Endothelial cell of umbilical vein (primary cell): ENCODE results near the gene ACVRL1. TPM values are rescaled to one million over a fixed set of nuclear protein-coding genes. Genes with fewer than 3 reads are reported as not detected.

Experiments
- BruUV-seq: library from RNA; stranded (reverse); fragments of 400-500 nt; replicated peaks from 2 replicates; lab custom pipeline; 2021; lab: Mats Ljungman, UMichigan
- CTCF ChIA-PET: fragments of 300-600, 350-600 bp; sonication (Branson Sonifier 250); formaldehyde crosslinking; loops from one replicate; lab custom pipeline; 2021; ENCODE audit warnings: antibody characterized with exemption, inconsistent platforms; lab: Charles Lee
- POLR2A ChIA-PET: fragments of 300-600, 350-600 bp; sonication (Branson Sonifier 250); formaldehyde crosslinking; loops from one replicate; lab custom pipeline; 2021; ENCODE audit warnings: antibody characterized with exemption, inconsistent platforms; lab: Charles Lee
- DNase-seq: peaks from one replicate; pipeline ENCODE4 v3.0.0-alpha.2; 2011; ENCODE audit warnings: low read depth, low spot score
- FAIRE-seq: peaks from 2 replicates; lab custom pipeline; 2011; peaks lifted over from hg19 to GRCh38; lab: Jason Lieb, UNC
- H2AFZ ChIP-seq: 2 replicates; pipeline ENCODE4 v1.6.0; 2012; ENCODE audit warnings: low read depth, low read length, control low read depth, inconsistent platforms
- H3K27ac ChIP-seq: 2 replicates; pipeline ENCODE4 v1.5.1; 2011; ENCODE audit warnings: low read depth, mild to moderate bottlenecking, control low read depth, low read length, moderate library complexity; ENCODE audit not compliant: insufficient read depth
- H3K27me3 ChIP-seq, 2 experiments: 2 replicates each; pipeline versions ENCODE4 v1.6.0 to v1.6.1; 2011; ENCODE audit warnings: low read length in 2 of 2, mixed read lengths in 1 of 2; ENCODE audit not compliant: control insufficient read depth in 2 of 2, insufficient read depth in 2 of 2
- H3K36me3 ChIP-seq, 2 experiments: 2 replicates in 1 of 2; 3 replicates in 1 of 2; pipeline ENCODE4 v1.5.1; 2011; ENCODE audit warnings: low read length in 2 of 2, mild to moderate bottlenecking in 1 of 2, moderate library complexity in 1 of 2; ENCODE audit not compliant: control insufficient read depth in 2 of 2, insufficient read depth in 2 of 2; ENCODE audit errors: extremely low read depth in 1 of 2
- H3K4me1 ChIP-seq: 3 replicates; pipeline ENCODE4 v1.5.1; 2011; ENCODE audit warnings: mild to moderate bottlenecking, low read length; ENCODE audit not compliant: control insufficient read depth, insufficient read depth; ENCODE audit errors: extremely low read depth
- H3K4me2 ChIP-seq: 2 replicates; pipeline ENCODE4 v1.6.1; 2011; ENCODE audit warnings: low read length, control low read depth, mixed read lengths; ENCODE audit not compliant: insufficient read depth
- H3K4me3 ChIP-seq, 3 experiments: fragments of 200-600 bp in 1 of 3; sonication (generic), shearing (Covaris generic) in 1 of 3; replicated peaks in 1 of 3; 2 replicates each; pipeline ENCODE4 v1.5.1; 2011 to 2016; ENCODE audit warnings: control low read depth in 3 of 3, low read length in 3 of 3, mild to moderate bottlenecking in 2 of 3, inconsistent platforms in 1 of 3, low read depth in 1 of 3, moderate library complexity in 1 of 3; ENCODE audit not compliant: insufficient read depth in 1 of 3
- H3K79me2 ChIP-seq: 2 replicates; pipeline ENCODE4 v1.6.0; 2012; ENCODE audit warnings: low read length, inconsistent platforms; ENCODE audit not compliant: control insufficient read depth, insufficient read depth
- H3K9ac ChIP-seq: replicated peaks from 2 replicates; pipeline ENCODE3; 2011; ENCODE audit warnings: low read length, control low read depth; ENCODE audit not compliant: insufficient read depth; ENCODE audit errors: extremely low read depth
- H3K9me1 ChIP-seq: replicated peaks from 3 replicates; pipeline ENCODE4 v1.6.0; 2011; ENCODE audit warnings: mild to moderate bottlenecking, low read length; ENCODE audit not compliant: control insufficient read depth, insufficient read depth; ENCODE audit errors: extremely low read depth
- H3K9me3 ChIP-seq: replicated peaks from 2 replicates; pipeline ENCODE4 v1.5.1; 2012; ENCODE audit warnings: low read length, inconsistent platforms; ENCODE audit not compliant: control insufficient read depth, insufficient read depth
- H4K20me1 ChIP-seq: replicated peaks from 2 replicates; pipeline ENCODE3; 2011; ENCODE audit warnings: mild to moderate bottlenecking, low read length; ENCODE audit not compliant: control insufficient read depth, insufficient read depth; ENCODE audit errors: extremely low read depth
- CTCF ChIP-seq, 2 donors: IDR thresholded peaks; 1 replicate in 1 of 2; 2 replicates in 1 of 2; pipeline ENCODE4 v1.5.1; 2011; ENCODE audit warnings: low read length in 2 of 2, mild to moderate bottlenecking in 2 of 2, moderate library complexity in 2 of 2, control low read depth in 1 of 2, inconsistent platforms in 1 of 2, low read depth in 1 of 2; ENCODE audit not compliant: insufficient read depth in 1 of 2; ENCODE audit errors: extremely low read depth in 1 of 2
- EZH2 ChIP-seq: IDR thresholded peaks from 2 replicates; pipeline ENCODE4 v1.6.1; 2012; ENCODE audit warnings: borderline replicate concordance, low read depth, mild to moderate bottlenecking, moderate library complexity, low read length, inconsistent platforms; ENCODE audit not compliant: severe bottlenecking
- FOS ChIP-seq: IDR thresholded peaks from 2 replicates; pipeline ENCODE4 v1.6.1; 2011; ENCODE audit warnings: mild to moderate bottlenecking, low read length, moderate library complexity, borderline replicate concordance; ENCODE audit not compliant: insufficient read depth
- GATA2 ChIP-seq: IDR thresholded peaks from 2 replicates; pipeline ENCODE4 v1.7.0; 2011; ENCODE audit warnings: low read depth, mild to moderate bottlenecking, moderate library complexity, mixed read lengths, low read length; ENCODE audit not compliant: insufficient read length, insufficient read depth
- JUN ChIP-seq: IDR thresholded peaks from 2 replicates; pipeline ENCODE4 v1.6.1; 2011; ENCODE audit warnings: borderline replicate concordance, low read depth; ENCODE audit not compliant: insufficient read length, insufficient read depth
- MAX ChIP-seq: IDR thresholded peaks from 2 replicates; pipeline ENCODE4 v1.6.1; 2011; ENCODE audit not compliant: insufficient read depth, insufficient read length
- MYC ChIP-seq: IDR thresholded peaks from one replicate; pipeline ENCODE4 v1.6.1; 2011; ENCODE audit warnings: mild to moderate bottlenecking, low read depth, low read length
- POLR2A ChIP-seq: IDR thresholded peaks from 2 replicates; pipeline ENCODE4 v1.6.1; 2012; ENCODE audit warnings: low read depth, mild to moderate bottlenecking, control low read depth, low read length
- POLR2AphosphoS5 ChIP-seq: IDR thresholded peaks from 2 replicates; pipeline ENCODE4 v1.6.1; 2012; ENCODE audit warnings: low read depth, mild to moderate bottlenecking, control low read depth, low read length, moderate library complexity; ENCODE audit not compliant: insufficient read depth
- dilution Hi-C: fragments of 300-500 bp; cut with MboI; formaldehyde crosslinking; loops from one replicate; pipeline ENCODE4 v1.15.0; 2019; ENCODE audit warnings: low sequenced_read_pairs; ENCODE audit not compliant: extremely low pct_ligation_motif_present
- intact Hi-C: fragments of 100-400 bp; cut with micrococcal nuclease; formaldehyde crosslinking; loops from one replicate; pipeline ENCODE4 v1.10.0; 2022
- polyA plus RNA-seq, 4 experiments: library from polyadenylated mRNA; depleted of rRNA in 3 of 4; stranded (reverse) in 3 of 4; unstranded in 1 of 4; fragments of >200 nt; gene quantifications; 2 replicates each; pipeline versions ENCODE4 v1.2.1 to v1.2.3, GENCODE V29; 2011 to 2012; ENCODE audit warnings: missing spikeins in 1 of 4
- total RNA-seq: library from RNA; stranded (reverse); gene quantifications from 2 replicates; pipeline ENCODE4 v1.2.3, GENCODE V29; 2021

Gene ACVRL1
- total and polyA plus RNA-seq, 2 donors (not counting 3 experiments of a cell fraction or from before 2014, with no cell fraction given): 355 to 404 TPM

GRCh38 chr12:51943346-51943745, 36.0 kb downstream of the ACVRL1 start:
- Histone ChIP-seq H3K27me3 (no peaks in the 10 kb centered on the region), H3K27ac (no peak overlapping the region), H3K36me3 (no peaks in the 10 kb centered on the region), H3K4me2 (no peak overlapping the region), H3K4me1 (no peaks in the 10 kb centered on the region), H3K4me3 (no peak overlapping the region), H3K79me2 (no peaks in the 10 kb centered on the region), H3K9ac (no peak overlapping the region), H3K9me1 (no peaks in the 10 kb centered on the region), H4K20me1 (no peaks in the 10 kb centered on the region), H3K9me3 (peaks cover 3% of the 10 kb centered on the region), H2AFZ (no peak overlapping the region)
- dilution Hi-C loops (no loop called here), intact Hi-C loops (no loop called here)
- FAIRE-seq (no peak), DNase-seq (no peak)
- TF ChIP-seq CTCF (IDR thresholded peaks at IDR 0.05; ENCODE audit: extremely low read depth in 1 of 2, insufficient read depth in 1 of 2, low read depth in 1 of 2, low read length in 2 of 2) (no peak), GATA2 (no peak), JUN (no peak), EZH2 (no peak), FOS (no peak), POLR2A (no peak), MYC (no peak), POLR2AphosphoS5 (no peak), MAX (no peak)
- POLR2A ChIA-PET: no interaction called here
- BruUV-seq: no TSS peak
- CTCF ChIA-PET: no interaction called here
